ENCODE results near the gene PAX5. TPM values are rescaled to one million over a fixed set of nuclear protein-coding genes. Genes with fewer than 3 reads are reported as not detected.

The PAX5 gene
- total and polyA plus RNA-seq, 2 donors (not counting 1 experiment from before 2014, with no cell fraction given): not detected

GRCh38 chr9:37030611-37030939 is 3.5 kb downstream of the PAX5 start:
- Histone ChIP-seq H3K36me3 (ENCODE audit: control insufficient read depth, insufficient read depth, low read length) (no peaks in the 10 kb centered on the region), H3K27me3 (ENCODE audit: control insufficient read depth, insufficient read depth, low read length) (peaks cover 97% of the 10 kb centered on the region), H3K27ac (ENCODE audit: insufficient read depth, low read length) (no peak overlapping the region), H4K20me1 (ENCODE audit: control insufficient read depth, extremely low read depth, insufficient read depth, low read length) (no peaks in the 10 kb centered on the region), H3K4me1 (ENCODE audit: control insufficient read depth, extremely low read depth, insufficient read depth, low read length) (no peaks in the 10 kb centered on the region), H3K4me3 (replicated peaks in 1 of 4; ENCODE audit: control extremely low read depth in 1 of 4, insufficient read depth in 1 of 4, low read depth in 3 of 4, low read length in 4 of 4) (no peak overlapping the region), H3K79me2 (ENCODE audit: control insufficient read depth, insufficient read depth, low read length) (no peaks in the 10 kb centered on the region), H3K9ac (ENCODE audit: insufficient read depth, low read length) (no peak overlapping the region), H3K9me3 (ENCODE audit: control insufficient read depth, insufficient read depth, low read depth, low read length) (no peaks in the 10 kb centered on the region), H3K4me2 (ENCODE audit: extremely low read depth, insufficient read depth, low read length) (no peak overlapping the region), H2AFZ (ENCODE audit: low read length) (no peak overlapping the region)
- TF ChIP-seq CTCF (conservative IDR thresholded peaks at IDR 0.05 in 1 of 2, IDR thresholded peaks at IDR 0.05 in 1 of 2; ENCODE audit: low read depth in 1 of 2, low read length in 2 of 2): no peak
- DNase-seq (ENCODE audit: low read depth in 2 of 2): no peak

DNA sequence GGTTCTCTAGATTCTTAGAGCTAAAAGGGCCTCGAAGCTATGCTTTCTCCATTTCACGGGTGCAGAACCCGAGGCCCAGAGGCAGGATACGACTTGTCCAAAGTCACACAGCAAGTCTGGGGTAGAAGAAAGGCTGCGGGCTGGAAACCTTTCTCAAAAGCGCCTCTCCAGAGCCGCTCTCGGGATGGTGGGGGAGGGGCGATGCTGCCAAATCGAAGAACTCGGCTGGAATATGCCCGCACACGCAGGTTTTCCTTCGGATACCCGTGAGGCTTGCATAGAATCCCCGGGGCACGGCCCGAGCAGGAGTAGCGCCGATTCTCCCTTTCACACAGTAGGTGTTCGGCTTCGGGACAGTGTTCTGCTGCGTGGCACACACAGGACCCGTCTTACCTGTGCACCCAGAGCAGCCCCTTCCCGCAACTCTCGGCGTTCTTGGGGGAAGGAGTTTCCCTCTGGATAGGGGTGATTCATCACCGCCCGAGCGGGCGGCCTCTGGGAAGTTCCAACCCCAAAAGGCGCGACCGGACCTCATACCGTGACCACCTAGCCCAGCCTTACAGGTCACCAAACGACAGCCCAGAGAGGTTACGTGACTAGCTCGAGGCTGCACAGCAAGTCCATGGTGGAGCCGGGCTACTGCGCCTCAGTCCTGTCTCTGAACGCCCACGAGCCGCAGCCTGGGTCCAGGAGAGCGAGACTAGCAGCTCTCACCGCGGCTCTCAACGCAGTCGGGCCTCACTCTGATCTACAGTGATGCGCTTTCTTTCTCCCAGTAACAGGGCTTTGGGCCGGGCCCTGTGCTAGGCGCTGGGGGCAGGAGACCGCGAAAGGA is 4.1 kb downstream of the PAX5 start:
- peaks cover 97% of the 10 kb centered on the region for H3K27me3 ChIP-seq (ENCODE audit: control insufficient read depth, insufficient read depth, low read length)
- H3K4me3 ChIP-seq (replicated peaks in 1 of 4; ENCODE audit: control extremely low read depth in 1 of 4, insufficient read depth in 1 of 4, low read depth in 3 of 4, low read length in 4 of 4): no peak overlapping the region
- H3K27ac ChIP-seq (ENCODE audit: insufficient read depth, low read length): no peak overlapping the region
- no peak for DNase-seq (ENCODE audit: low read depth in 2 of 2)
- H3K79me2 ChIP-seq (ENCODE audit: control insufficient read depth, insufficient read depth, low read length): no peaks in the 10 kb centered on the region
- H3K4me2 ChIP-seq (ENCODE audit: extremely low read depth, insufficient read depth, low read length): no peak overlapping the region
- no peaks in the 10 kb centered on the region for H3K36me3 ChIP-seq (ENCODE audit: control insufficient read depth, insufficient read depth, low read length)
- no peaks in the 10 kb centered on the region for H3K4me1 ChIP-seq (ENCODE audit: control insufficient read depth, extremely low read depth, insufficient read depth, low read length)
- H3K9me3 ChIP-seq (ENCODE audit: control insufficient read depth, insufficient read depth, low read depth, low read length): no peaks in the 10 kb centered on the region
- no peak overlapping the region for H2AFZ ChIP-seq (ENCODE audit: low read length)
- peak; percentile 96 for TF ChIP-seq EZH2 (IDR thresholded peaks at IDR 0.05; ENCODE audit: low read length, missing control alignments)
- TF ChIP-seq CTCF (conservative IDR thresholded peaks at IDR 0.05 in 1 of 2, IDR thresholded peaks at IDR 0.05 in 1 of 2; ENCODE audit: low read depth in 1 of 2, low read length in 2 of 2): no peak
- H3K9ac ChIP-seq (ENCODE audit: insufficient read depth, low read length): no peak overlapping the region
- H4K20me1 ChIP-seq (ENCODE audit: control insufficient read depth, extremely low read depth, insufficient read depth, low read length): no peaks in the 10 kb centered on the region

GRCh38 chr9:37029304-37029775 is 4.7 kb downstream of the PAX5 start:
- no peaks in the 10 kb centered on the region for H3K4me1 ChIP-seq (ENCODE audit: control insufficient read depth, extremely low read depth, insufficient read depth, low read length)
- H3K4me2 ChIP-seq (ENCODE audit: extremely low read depth, insufficient read depth, low read length): no peak overlapping the region
- no peak overlapping the region for H3K4me3 ChIP-seq (replicated peaks in 1 of 4; ENCODE audit: control extremely low read depth in 1 of 4, insufficient read depth in 1 of 4, low read depth in 3 of 4, low read length in 4 of 4)
- no peaks in the 10 kb centered on the region for H3K79me2 ChIP-seq (ENCODE audit: control insufficient read depth, insufficient read depth, low read length)
- TF ChIP-seq CTCF (conservative IDR thresholded peaks at IDR 0.05 in 1 of 2, IDR thresholded peaks at IDR 0.05 in 1 of 2; ENCODE audit: low read depth in 1 of 2, low read length in 2 of 2) (no peak), EZH2 (IDR thresholded peaks at IDR 0.05; ENCODE audit: low read length, missing control alignments) (no peak)
- H2AFZ ChIP-seq (ENCODE audit: low read length): no peak overlapping the region
- peaks cover 97% of the 10 kb centered on the region for H3K27me3 ChIP-seq (ENCODE audit: control insufficient read depth, insufficient read depth, low read length)
- H3K9me3 ChIP-seq (ENCODE audit: control insufficient read depth, insufficient read depth, low read depth, low read length): no peaks in the 10 kb centered on the region
- H4K20me1 ChIP-seq (ENCODE audit: control insufficient read depth, extremely low read depth, insufficient read depth, low read length): no peaks in the 10 kb centered on the region
- no peak for DNase-seq (ENCODE audit: low read depth in 2 of 2)
- no peaks in the 10 kb centered on the region for H3K36me3 ChIP-seq (ENCODE audit: control insufficient read depth, insufficient read depth, low read length)
- H3K9ac ChIP-seq (ENCODE audit: insufficient read depth, low read length): no peak overlapping the region
- no peak overlapping the region for H3K27ac ChIP-seq (ENCODE audit: insufficient read depth, low read length)
